Aorta (tissue), 5 donors: ENCODE measurements around the gene IGFBP5. TPM values are rescaled to one million over a fixed set of nuclear protein-coding genes. Genes with fewer than 3 reads are reported as not detected.

ENCODE experiments used
- ATAC-seq: fragments of 200-7000 bp; cut with Tn5 transposase; one replicate; pipeline ENCODE4 v1.9.1; 2022; ENCODE audit warnings: moderate library complexity; ENCODE audit not compliant: low FRiP score
- DNase-seq, 2 donors: peaks; one replicate each; pipeline ENCODE4 v3.0.0-alpha.2; 2020
- H3K27ac ChIP-seq, 2 donors: one replicate each; pipeline ENCODE4 v1.5.1; 2013; ENCODE audit warnings: low read length in 2 of 2, mild to moderate bottlenecking in 2 of 2, moderate library complexity in 2 of 2, control low read depth in 1 of 2, inconsistent platforms in 1 of 2, low read depth in 1 of 2
- H3K27me3 ChIP-seq, 2 donors: one replicate each; pipeline ENCODE4 v1.6.1; 2013; ENCODE audit warnings: control low read depth in 1 of 2, low read length in 1 of 2, mild to moderate bottlenecking in 1 of 2, moderate library complexity in 1 of 2; ENCODE audit not compliant: insufficient read depth in 2 of 2, control insufficient read depth in 1 of 2
- H3K36me3 ChIP-seq, 2 donors: one replicate each; pipeline ENCODE4 v1.6.1; 2013; ENCODE audit warnings: control low read depth in 1 of 2, low read length in 1 of 2, mild to moderate bottlenecking in 1 of 2; ENCODE audit not compliant: insufficient read depth in 2 of 2, control insufficient read depth in 1 of 2
- H3K4me1 ChIP-seq, 2 donors: one replicate each; pipeline ENCODE4 v1.6.1; 2013; ENCODE audit warnings: low read length in 2 of 2, control low read depth in 1 of 2, mild to moderate bottlenecking in 1 of 2, moderate library complexity in 1 of 2; ENCODE audit not compliant: insufficient read depth in 2 of 2, control insufficient read depth in 1 of 2
- H3K4me3 ChIP-seq, 2 donors: one replicate each; pipeline ENCODE4 v1.5.1; 2013; ENCODE audit warnings: low read length in 2 of 2, control low read depth in 1 of 2, mild to moderate bottlenecking in 1 of 2
- H3K9me3 ChIP-seq: one replicate; pipeline ENCODE4 v1.6.1; 2013; ENCODE audit warnings: mild to moderate bottlenecking, low read length; ENCODE audit not compliant: control insufficient read depth
- WGBS, 2 donors: extraction: QIAGEN DNeasy Blood & Tissue Kit; methylation state at CpG; one replicate each; pipeline ENCODE4 v1.1.7; 2013; 5-methylcytosine and 5-hydroxymethylcytosine counted together
- intact Hi-C, 2 donors: fragments of 100-400 bp; cut with DNase I; formaldehyde crosslinking; loops; one replicate each; pipeline versions ENCODE4 v1.14.2 to v1.15.0; 2022
- polyA plus RNA-seq, 2 donors: library from polyadenylated mRNA; stranded (reverse); fragments of 200-250 nt; gene quantifications; one replicate each; pipeline ENCODE4 v1.2.3, GENCODE V29; 2013
- total RNA-seq, 2 donors: library from RNA; stranded (reverse); fragmentation: NEBNext Ultra II Directional; extraction: Animal tissue kit (Norgen Biotek cat#: 25700); gene quantifications; one replicate each; pipeline ENCODE4 v1.2.1, GENCODE V29; 2021
- donor health status: healthy with polysubstance abuse.
- donor health status: Bipolar disorder and iron deficiency.
- donor health status: DM: no; HTN: no; CAD: no.
- donor health status: DM: no; HTN: no; CAD: no.
- donor health status: DM: yes; HTN: yes; CAD: no.

IGFBP5 gene
- total and polyA plus RNA-seq, 4 donors, result 123 to 1,222 (median 597) TPM

- 7 to 8% methylated on average over 18 of the region's 18 CpGs for WGBS, 2 donors
- intact Hi-C loops, result loop anchor here (2.0 to 5.0 kb wide), 3 partner anchors 63 to 104 kb away; no protein-coding TSS in a partner anchor
- no peaks in the 10 kb centered on the region for H3K9me3 ChIP-seq
- peak overlapping the region; percentile 96 to 99 for H3K4me3 ChIP-seq
- DNase-seq (peak; percentile 66 to 81), ATAC-seq (no peak)
- H3K36me3 ChIP-seq, result no peaks in the 10 kb centered on the region
- no peaks in the 10 kb centered on the region for H3K4me1 ChIP-seq
- H3K27ac ChIP-seq, result peak overlapping the region; percentile 85 to 93
- H3K27me3 ChIP-seq, result no peaks in the 10 kb centered on the region
Observed at GRCh38 chr2:216635701-216636550, 59.4 kb downstream of the IGFBP5 start.

GRCh38 chr2:216635171-216635570, 60.2 kb downstream of the IGFBP5 start:
- intact Hi-C loops, result loop anchor here (2.0 to 5.0 kb wide), 3 partner anchors 62 to 103 kb away; no protein-coding TSS in a partner anchor
- ATAC-seq (no peak), DNase-seq (no peak)
- H3K4me3 ChIP-seq, result peak overlapping the region; percentile 96 to 99
- no peaks in the 10 kb centered on the region for H3K27me3 ChIP-seq
- WGBS, 2 donors, result 2 to 3% methylated on average over 7 of the region's 7 CpGs
- no peaks in the 10 kb centered on the region for H3K36me3 ChIP-seq
- H3K27ac ChIP-seq, result peak overlapping the region; percentile 83 to 85
- H3K4me1 ChIP-seq, result no peaks in the 10 kb centered on the region
- H3K9me3 ChIP-seq, result no peaks in the 10 kb centered on the region

- Histone ChIP-seq H3K27ac (peak overlapping the region; percentile 83 to 85), H3K4me3 (peak overlapping the region; percentile 96 to 99), H3K4me1 (no peaks in the 10 kb centered on the region), H3K27me3 (no peaks in the 10 kb centered on the region), H3K9me3 (no peaks in the 10 kb centered on the region), H3K36me3 (no peaks in the 10 kb centered on the region)
- intact Hi-C loops, result loop anchor here (2.0 to 5.0 kb wide), 3 partner anchors 62 to 102 kb away; no protein-coding TSS in a partner anchor
- DNase-seq, result no peak
- WGBS, 2 donors, result 1 to 2% methylated on average over 23 of the region's 23 CpGs
- no peak for ATAC-seq
Observed at GRCh38 chr2:216634370-216635148, 60.8 kb downstream of the IGFBP5 start.

GRCh38 chr2:216633616-216634369, 61.6 kb downstream of the IGFBP5 start:
- H3K4me1 ChIP-seq, result no peaks in the 10 kb centered on the region
- H3K27me3 ChIP-seq, result no peaks in the 10 kb centered on the region
- ATAC-seq, result peak; percentile 45
- peak overlapping the region; percentile 96 to 99 for H3K4me3 ChIP-seq
- no peaks in the 10 kb centered on the region for H3K36me3 ChIP-seq
- DNase-seq, result peak in 1 of 2 donors; percentile 84
- intact Hi-C loops, result loop anchor here in 1 of 2 donors (2.0 kb wide), 1 partner anchor 61 kb away; no protein-coding TSS in a partner anchor
- no peaks in the 10 kb centered on the region for H3K9me3 ChIP-seq
- 0 to 1% methylated on average over 47 to 71 of the region's 71 CpGs for WGBS, 2 donors
- peak overlapping the region; percentile 20 to 83 for H3K27ac ChIP-seq

GRCh38 chr2:216632952-216633615, 62.3 kb downstream of the IGFBP5 start, which contains the start of gene IGFBP2:
TSS of gene IGFBP2 (plus strand) at chr2:216633420. CDS start at chr2:216633524, 104 bp downstream.
- DNase-seq, result peak; percentile 77 to 89
- Histone ChIP-seq H3K27ac (peak within 1 kb of the TSS; percentile 20 to 83), H3K36me3 (no peaks in the 10 kb centered on the region), H3K9me3 (no peaks in the 10 kb centered on the region), H3K4me3 (peak within 1 kb of the TSS; percentile 96 to 99), H3K4me1 (no peaks in the 10 kb centered on the region), H3K27me3 (no peaks in the 10 kb centered on the region)
- intact Hi-C loops, result no loop called here
- peak; percentile 48 for ATAC-seq
- WGBS, 2 donors, result 0 to 1% methylated on average over 40 to 70 of the region's 70 CpGs

- no peak for DNase-seq
- 63 to 64% methylated on average over 13 of the region's 13 CpGs for WGBS, 2 donors
- Histone ChIP-seq H3K27ac (no peak overlapping the region), H3K4me3 (no peak overlapping the region), H3K36me3 (no peaks in the 10 kb centered on the region), H3K9me3 (no peaks in the 10 kb centered on the region), H3K27me3 (no peaks in the 10 kb centered on the region), H3K4me1 (no peaks in the 10 kb centered on the region)
- intact Hi-C loops, result no loop called here
- ATAC-seq, result no peak
Observed at GRCh38 chr2:216632346-216632951, 62.9 kb downstream of the IGFBP5 start.

- no peaks in the 10 kb centered on the region for H3K27me3 ChIP-seq
- ATAC-seq (no peak), DNase-seq (no peak)
- no peak overlapping the region for H3K4me3 ChIP-seq
- no peak overlapping the region for H3K27ac ChIP-seq
- H3K36me3 ChIP-seq, result no peaks in the 10 kb centered on the region
- peaks cover 0 to 1% of the 10 kb centered on the region in 2 donors for H3K4me1 ChIP-seq
- WGBS, 2 donors, result 92 to 95% methylated on average over 4 of the region's 4 CpGs
- no peaks in the 10 kb centered on the region for H3K9me3 ChIP-seq
- intact Hi-C loops, result no loop called here
Observed at GRCh38 chr2:216629784-216630183, 65.6 kb downstream of the IGFBP5 start.
